ENCODE results near the gene NOTCH2.
"Not testable (repeated sequence)": the region's sequence is repeated elsewhere in the genome, so short reads cannot be mapped to it uniquely, and the experiment has no call there.

NOTCH2 gene

GRCh38 chr1:120069067-120069919 lies at the start of gene NOTCH2:
TSS of gene NOTCH2 (minus strand) at chr1:120069662. CDS start at chr1:120069406, 256 bp downstream.
- peak; percentile 44 to 51 (median 45) for DNase-seq (ENCODE audit: low read depth in 3 of 3)

GRCh38 chr1:120117371-120118177 lies 48.1 kb upstream of the NOTCH2 start:
- DNase-seq (ENCODE audit: low read depth in 3 of 3), result not testable (repeated sequence)

- DNase-seq (ENCODE audit: low read depth in 3 of 3), result not testable (repeated sequence)
Observed at GRCh38 chr1:120116094-120116493, 46.6 kb upstream of the NOTCH2 start.

DNA sequence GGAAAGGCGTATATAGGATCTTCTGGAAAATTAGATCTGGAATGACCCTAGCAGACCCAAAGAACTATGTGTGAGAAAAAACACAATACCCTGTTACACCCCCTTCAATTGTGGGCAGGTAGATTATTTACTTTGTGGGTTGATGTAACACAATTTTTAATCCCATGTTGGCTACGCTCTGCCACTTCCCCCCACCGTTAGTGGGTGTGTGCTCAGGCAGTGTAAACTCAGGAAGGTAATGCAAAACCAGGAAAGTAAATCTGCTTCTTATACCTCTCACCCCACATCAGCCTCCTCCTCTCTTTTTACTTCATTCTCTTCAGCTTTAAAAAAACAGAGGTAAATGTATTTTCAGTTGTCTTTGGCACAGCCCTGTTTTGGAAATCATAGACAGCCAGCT lies 43.7 kb upstream of the NOTCH2 start:
- not testable (repeated sequence) for DNase-seq (ENCODE audit: low read depth in 3 of 3)

DNA sequence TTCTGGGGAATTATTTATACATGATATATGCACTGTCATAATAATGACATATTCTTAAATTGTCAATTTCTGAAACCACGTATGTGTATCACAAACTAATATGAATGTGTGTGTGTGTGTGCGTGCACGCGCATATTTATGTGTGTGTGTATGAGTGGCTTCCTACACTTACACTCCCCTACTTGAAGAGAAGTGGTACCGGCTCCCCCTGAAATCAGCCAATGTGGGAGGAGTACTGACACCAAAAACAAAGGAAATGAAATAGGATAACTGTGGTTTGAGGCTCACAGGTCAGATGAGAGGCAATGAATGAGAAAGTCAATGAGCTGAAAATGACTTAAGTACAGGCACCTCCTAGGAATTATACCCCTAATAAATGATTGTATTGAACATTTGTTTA lies 42.8 kb upstream of the NOTCH2 start:
- DNase-seq (ENCODE audit: low read depth in 3 of 3), result not testable (repeated sequence)

- not testable (repeated sequence) for DNase-seq (ENCODE audit: low read depth in 3 of 3)
Observed at GRCh38 chr1:120111771-120112170, 42.3 kb upstream of the NOTCH2 start.

- not testable (repeated sequence) for DNase-seq (ENCODE audit: low read depth in 3 of 3)
Observed at GRCh38 chr1:120111008-120111407, 41.5 kb upstream of the NOTCH2 start.

DNA sequence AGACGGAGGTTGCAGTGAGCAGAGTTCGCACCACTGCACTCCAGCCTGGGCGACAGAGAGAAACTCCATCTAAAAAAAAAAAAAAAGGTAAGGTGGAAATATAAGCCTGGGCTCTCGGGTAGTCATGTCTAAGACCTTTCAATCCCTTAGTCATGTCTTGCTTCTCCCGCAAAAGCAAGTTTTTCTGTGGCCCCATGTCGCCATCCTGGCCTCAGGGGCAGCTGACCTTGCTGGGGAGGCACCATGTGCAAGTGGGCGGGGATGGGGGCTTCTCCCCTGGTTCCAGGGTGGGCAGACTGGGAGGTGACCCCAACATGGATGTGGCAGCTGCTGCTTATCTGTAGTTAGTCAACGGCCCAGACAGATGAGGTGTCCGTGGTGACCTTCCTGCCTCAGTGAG lies 40.2 kb upstream of the NOTCH2 start:
- DNase-seq (ENCODE audit: low read depth in 3 of 3), result not testable (repeated sequence)

GRCh38 chr1:120109180-120109579 lies 39.7 kb upstream of the NOTCH2 start:
- DNase-seq (ENCODE audit: low read depth in 3 of 3), result not testable (repeated sequence)

DNA sequence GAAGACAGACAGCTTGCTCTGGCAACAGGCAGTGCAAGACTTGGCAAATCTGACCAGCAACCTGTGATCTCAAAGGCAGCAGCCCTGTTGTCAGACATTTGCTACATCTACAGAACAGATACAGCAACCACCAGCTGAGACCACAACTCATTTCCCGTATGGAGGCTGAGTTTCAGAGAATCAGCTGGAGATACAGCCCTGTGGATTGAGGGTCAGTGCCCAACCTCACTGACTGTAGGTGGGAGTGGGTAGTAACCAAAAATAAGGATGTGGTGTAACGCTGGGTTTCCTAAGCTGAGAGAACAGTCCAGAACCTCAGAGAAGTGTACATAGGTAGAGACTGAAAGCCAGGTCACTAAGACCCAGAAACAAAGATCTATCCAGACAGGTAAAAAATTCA lies 35.8 kb upstream of the NOTCH2 start:
- not testable (repeated sequence) for DNase-seq (ENCODE audit: low read depth in 3 of 3)

GRCh38 chr1:120103768-120104167 lies 34.3 kb upstream of the NOTCH2 start:
- DNase-seq (ENCODE audit: low read depth in 3 of 3), result not testable (repeated sequence)

GRCh38 chr1:120101593-120101992 lies 32.1 kb upstream of the NOTCH2 start:
- not testable (repeated sequence) for DNase-seq (ENCODE audit: low read depth in 3 of 3)

DNA sequence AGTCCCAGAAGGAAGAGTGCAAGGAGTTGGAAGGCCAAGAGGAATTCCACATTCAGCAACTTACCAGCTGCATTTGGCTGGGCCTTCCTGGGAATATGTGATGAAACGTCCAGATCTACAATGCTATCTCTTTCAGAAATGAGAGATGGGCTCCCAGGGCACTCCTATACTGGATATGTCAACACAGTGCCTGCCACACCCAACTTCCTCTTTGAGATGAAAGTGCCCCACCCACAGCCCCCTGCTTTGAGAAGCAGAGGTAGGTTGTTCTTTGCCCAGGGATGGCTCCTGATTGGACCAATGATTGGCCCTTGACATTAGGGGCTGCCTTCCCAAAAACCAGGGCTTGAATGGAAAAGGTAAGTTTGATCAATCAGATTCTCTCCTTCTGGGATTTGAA lies 31.1 kb upstream of the NOTCH2 start:
- DNase-seq (ENCODE audit: low read depth in 3 of 3), result not testable (repeated sequence)

DNA sequence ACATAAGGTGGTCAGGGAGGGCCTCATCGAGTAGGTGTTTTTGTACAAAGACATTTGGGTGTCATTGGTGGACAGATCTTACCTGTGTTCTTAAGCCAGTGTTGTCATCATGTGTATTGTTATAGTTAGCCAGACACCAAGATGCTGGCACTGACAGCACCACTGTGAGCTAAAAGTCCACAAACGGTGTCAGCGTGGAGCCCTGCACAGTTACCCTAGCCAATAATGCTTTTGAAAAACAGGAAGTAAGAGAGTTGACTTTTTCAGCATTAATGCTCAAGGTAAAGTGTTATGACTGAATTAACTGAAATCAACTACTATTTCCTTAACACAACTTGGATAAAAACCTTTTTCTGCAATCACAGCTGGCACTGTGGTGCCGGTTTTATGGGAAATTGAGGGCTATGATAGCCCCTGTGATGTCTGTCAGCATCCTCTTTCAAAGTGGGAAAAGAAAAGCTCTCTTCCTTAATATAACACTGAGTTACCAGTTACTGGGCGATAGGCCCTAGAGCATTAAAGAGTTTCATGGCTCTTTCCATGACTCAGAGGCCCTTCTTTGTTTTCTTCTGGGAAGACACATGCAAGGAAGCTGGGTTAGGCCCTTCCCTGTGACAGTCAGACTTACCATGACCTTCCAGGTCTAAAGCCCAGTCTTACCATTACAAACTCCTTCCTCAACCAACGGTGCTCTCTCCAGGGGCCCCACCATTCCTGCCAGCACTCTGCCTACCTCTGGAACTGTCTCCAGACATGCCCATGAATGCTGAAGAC lies 29.7 kb upstream of the NOTCH2 start:
- DNase-seq (ENCODE audit: low read depth in 3 of 3), result not testable (repeated sequence)

- DNase-seq (ENCODE audit: low read depth in 3 of 3), result not testable (repeated sequence)
Observed at GRCh38 chr1:120096981-120097545, 27.6 kb upstream of the NOTCH2 start.

GRCh38 chr1:120093548-120094181 lies 24.2 kb upstream of the NOTCH2 start:
- not testable (repeated sequence) for DNase-seq (ENCODE audit: low read depth in 3 of 3)

- not testable (repeated sequence) for DNase-seq (ENCODE audit: low read depth in 3 of 3)
Observed at GRCh38 chr1:120092232-120093218, 23.1 kb upstream of the NOTCH2 start.

GRCh38 chr1:120090830-120091229 lies 21.4 kb upstream of the NOTCH2 start:
- DNase-seq (ENCODE audit: low read depth in 3 of 3), result not testable (repeated sequence)

DNA sequence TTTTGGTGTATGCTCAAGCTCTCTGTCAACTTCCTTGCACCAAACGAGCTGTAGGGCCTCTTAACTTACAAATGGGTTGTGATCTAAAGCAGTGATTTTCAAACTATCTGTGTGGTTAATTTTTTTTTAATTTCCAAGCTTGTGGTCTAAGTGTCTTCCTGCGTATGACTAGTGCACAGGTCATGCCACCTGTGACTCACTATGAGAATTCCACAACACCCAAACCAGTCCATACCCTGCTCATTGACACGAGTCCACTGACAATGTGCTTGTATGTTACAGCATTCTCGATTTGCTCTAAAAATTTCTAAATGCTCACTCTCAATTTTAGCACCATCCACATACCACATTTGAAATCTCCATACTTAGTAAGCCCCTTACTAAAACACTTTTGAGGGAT lies 18.5 kb upstream of the NOTCH2 start:
- peak in 2 of 3 experiments; percentile 26 to 28 for DNase-seq (ENCODE audit: low read depth in 3 of 3)

- DNase-seq (ENCODE audit: low read depth in 3 of 3), result not testable (repeated sequence)
Observed at GRCh38 chr1:120069920-120070214, 405 bp upstream of the NOTCH2 start.

Data from stimulated activated CD4-positive, alpha-beta T cell treated with anti-CD3 and anti-CD28 coated beads, TNF-alpha, amount 100 ng/mL, for 4 hours (primary cell).